C4-2B (cell line): ENCODE measurements around the gene CCDC14.
A peak's percentile ranks its signal among the peaks of the same experiment; 100 is the strongest.
"Not testable (repeated sequence)": the region's sequence is repeated elsewhere in the genome, so short reads cannot be mapped to it uniquely, and the experiment has no call there.

Experiments
- H3K27ac ChIP-seq: fragments of 450-650 bp; 2 replicates; pipeline ENCODE4 v1.5.1; 2017
- ZFX ChIP-seq: fragments of 450-650 bp; IDR thresholded peaks from 2 replicates; pipeline ENCODE4 v1.6.1; 2017
- TF ChIP-seq, protein P1 (sequence below): fragments of 450-650 bp; conservative IDR thresholded peaks from 2 replicates; pipeline ENCODE4 v1.5.1; 2017; ENCODE audit warnings: mild to moderate bottlenecking

The CCDC14 gene

GRCh38 chr3:123914829-123915228 is 46.2 kb downstream of the CCDC14 start:
- TF ChIP-seq, protein P1, sequence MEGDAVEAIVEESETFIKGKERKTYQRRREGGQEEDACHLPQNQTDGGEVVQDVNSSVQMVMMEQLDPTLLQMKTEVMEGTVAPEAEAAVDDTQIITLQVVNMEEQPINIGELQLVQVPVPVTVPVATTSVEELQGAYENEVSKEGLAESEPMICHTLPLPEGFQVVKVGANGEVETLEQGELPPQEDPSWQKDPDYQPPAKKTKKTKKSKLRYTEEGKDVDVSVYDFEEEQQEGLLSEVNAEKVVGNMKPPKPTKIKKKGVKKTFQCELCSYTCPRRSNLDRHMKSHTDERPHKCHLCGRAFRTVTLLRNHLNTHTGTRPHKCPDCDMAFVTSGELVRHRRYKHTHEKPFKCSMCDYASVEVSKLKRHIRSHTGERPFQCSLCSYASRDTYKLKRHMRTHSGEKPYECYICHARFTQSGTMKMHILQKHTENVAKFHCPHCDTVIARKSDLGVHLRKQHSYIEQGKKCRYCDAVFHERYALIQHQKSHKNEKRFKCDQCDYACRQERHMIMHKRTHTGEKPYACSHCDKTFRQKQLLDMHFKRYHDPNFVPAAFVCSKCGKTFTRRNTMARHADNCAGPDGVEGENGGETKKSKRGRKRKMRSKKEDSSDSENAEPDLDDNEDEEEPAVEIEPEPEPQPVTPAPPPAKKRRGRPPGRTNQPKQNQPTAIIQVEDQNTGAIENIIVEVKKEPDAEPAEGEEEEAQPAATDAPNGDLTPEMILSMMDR: no peak
- TF ChIP-seq ZFX: no peak
- no peak overlapping the region for H3K27ac ChIP-seq

GRCh38 chr3:123909785-123910184 is 51.2 kb downstream of the CCDC14 start:
- no peak for TF ChIP-seq ZFX
- TF ChIP-seq, protein P1: no peak
- no peak overlapping the region for H3K27ac ChIP-seq

- no peak overlapping the region for H3K27ac ChIP-seq
- TF ChIP-seq, protein P1: 0 out of 2 replicates have a peak, but pooled peaks have one; percentile 11
- no peak for TF ChIP-seq ZFX
Observed at GRCh38 chr3:123907720-123908119, 53.3 kb downstream of the CCDC14 start.

- peak overlapping the region; percentile 29 for H3K27ac ChIP-seq
Observed at GRCh38 chr3:123899300-123899865, 61.6 kb downstream of the CCDC14 start.

GRCh38 chr3:123893012-123893411 is 68.0 kb downstream of the CCDC14 start:
- H3K27ac ChIP-seq: no peak overlapping the region
- TF ChIP-seq ZFX: no peak
- TF ChIP-seq, protein P1: no peak

More at GRCh38 chr3:123899300-123899865, 61.6 kb downstream of the CCDC14 start:
- TF ChIP-seq ZFX: no peak
- TF ChIP-seq, protein P1: no peak

- TF ChIP-seq, protein P1: no peak
- no peak for TF ChIP-seq ZFX
- H3K27ac ChIP-seq: no peak overlapping the region
Observed at GRCh38 chr3:123892195-123892594, 68.8 kb downstream of the CCDC14 start.

GRCh38 chr3:123890991-123891390 is 70.0 kb downstream of the CCDC14 start:
- not testable (repeated sequence) for H3K27ac ChIP-seq

GRCh38 chr3:123890162-123890561 is 70.9 kb downstream of the CCDC14 start:
- H3K27ac ChIP-seq: not testable (repeated sequence)
